Fibroblast of lung (primary cell): ENCODE results near the gene KCNN3. TPM values are rescaled to one million over a fixed set of nuclear protein-coding genes. Genes with fewer than 3 reads are reported as not detected.

Experiments used
- DNase-seq, 2 donors: peaks; one replicate each; pipeline versions ENCODE4 v3.0.0 to v3.0.0-alpha.2; 2010; ENCODE audit warnings: low read depth in 2 of 2
- H2AFZ ChIP-seq: 2 replicates; pipeline ENCODE4 v1.5.1; 2012; ENCODE audit warnings: low read length, control low read depth, inconsistent platforms
- H3K27ac ChIP-seq: 2 replicates; pipeline ENCODE4 v1.5.1; 2011; ENCODE audit warnings: low read length, control low read depth; ENCODE audit not compliant: insufficient read depth
- H3K27me3 ChIP-seq: 2 replicates; pipeline ENCODE4 v1.5.1; 2011; ENCODE audit warnings: mild to moderate bottlenecking, low read length; ENCODE audit not compliant: control insufficient read depth, insufficient read depth
- H3K36me3 ChIP-seq: 2 replicates; pipeline ENCODE4 v1.5.1; 2011; ENCODE audit warnings: low read length; ENCODE audit not compliant: control insufficient read depth, insufficient read depth
- H3K4me1 ChIP-seq: 2 replicates; pipeline ENCODE4 v1.5.1; 2011; ENCODE audit warnings: low read length; ENCODE audit not compliant: control insufficient read depth, insufficient read depth; ENCODE audit errors: extremely low read depth
- H3K4me2 ChIP-seq: 2 replicates; pipeline ENCODE4 v1.5.1; 2011; ENCODE audit warnings: low read length, control low read depth; ENCODE audit not compliant: insufficient read depth; ENCODE audit errors: extremely low read depth
- H3K4me3 ChIP-seq, 4 experiments: fragments of 200-600 bp in 1 of 4; sonication (generic) in 1 of 4; replicated peaks in 1 of 4; 2 replicates each; pipeline ENCODE4 v1.5.1; 2011 to 2016; ENCODE audit warnings: low read length in 4 of 4, low read depth in 3 of 4, mild to moderate bottlenecking in 3 of 4, control low read depth in 2 of 4, inconsistent platforms in 1 of 4, mixed read lengths in 1 of 4; ENCODE audit not compliant: insufficient read depth in 1 of 4; ENCODE audit errors: control extremely low read depth in 1 of 4
- H3K79me2 ChIP-seq: 2 replicates; pipeline ENCODE4 v1.5.1; 2012; ENCODE audit warnings: mild to moderate bottlenecking, low read length, inconsistent platforms; ENCODE audit not compliant: control insufficient read depth, insufficient read depth
- H3K9ac ChIP-seq: 2 replicates; pipeline ENCODE4 v1.5.1; 2011; ENCODE audit warnings: mild to moderate bottlenecking, low read length, control low read depth; ENCODE audit not compliant: insufficient read depth
- H3K9me3 ChIP-seq: 2 replicates; pipeline ENCODE4 v1.5.1; 2012; ENCODE audit warnings: low read depth, low read length; ENCODE audit not compliant: control insufficient read depth, insufficient read depth
- H4K20me1 ChIP-seq: 2 replicates; pipeline ENCODE4 v1.5.1; 2011; ENCODE audit warnings: low read length; ENCODE audit not compliant: control insufficient read depth, insufficient read depth; ENCODE audit errors: extremely low read depth
- CTCF ChIP-seq, 2 donors: IDR thresholded peaks in 1 of 2; conservative IDR thresholded peaks in 1 of 2; 1 replicate in 1 of 2; 2 replicates in 1 of 2; pipeline ENCODE4 v1.5.1; 2011 to 2012; ENCODE audit warnings: low read length in 2 of 2, control low read depth in 1 of 2, inconsistent platforms in 1 of 2, low read depth in 1 of 2, mild to moderate bottlenecking in 1 of 2
- EZH2 ChIP-seq: IDR thresholded peaks from 2 replicates; pipeline ENCODE4 v1.5.1; 2012; ENCODE audit warnings: low read length, control low read depth, mild to moderate bottlenecking; ENCODE audit errors: missing control alignments
- polyA plus RNA-seq, 2 donors: library from polyadenylated mRNA; depleted of rRNA in 1 of 2; stranded (reverse) in 1 of 2; unstranded in 1 of 2; fragments of >200 nt; gene quantifications; 2 replicates each; pipeline ENCODE4 v1.2.1, GENCODE V29; 2011 to 2012; ENCODE audit warnings: missing spikeins in 1 of 2
- total RNA-seq: library from RNA; depleted of rRNA; stranded (reverse); fragments of >200 nt; gene quantifications from 2 replicates; pipeline ENCODE4 v1.2.1, GENCODE V29; 2014

Gene KCNN3
- total and polyA plus RNA-seq, 2 donors (not counting 1 experiment from before 2014, with no cell fraction given) = not detected

GRCh38 chr1:154865442-154866256 lies 4.4 kb downstream of the KCNN3 start:
- Histone ChIP-seq H3K4me2 (no peak overlapping the region), H4K20me1 (no peaks in the 10 kb centered on the region), H3K4me3 (no peak overlapping the region), H3K9ac (no peak overlapping the region), H3K27me3 (peaks cover 40% of the 10 kb centered on the region), H3K9me3 (no peaks in the 10 kb centered on the region), H2AFZ (no peak overlapping the region), H3K4me1 (no peaks in the 10 kb centered on the region), H3K79me2 (no peaks in the 10 kb centered on the region), H3K36me3 (no peaks in the 10 kb centered on the region), H3K27ac (no peak overlapping the region)
- DNase-seq = no peak
- TF ChIP-seq EZH2 = no peak
- no peak for TF ChIP-seq CTCF (conservative IDR thresholded peaks at IDR 0.05 in 1 of 2, IDR thresholded peaks at IDR 0.05 in 1 of 2; ENCODE audit: low read depth in 1 of 2, low read length in 2 of 2)

GRCh38 chr1:154864189-154864975 lies 5.7 kb downstream of the KCNN3 start:
- no peaks in the 10 kb centered on the region for H3K79me2 ChIP-seq
- TF ChIP-seq EZH2 = no peak
- TF ChIP-seq CTCF (conservative IDR thresholded peaks at IDR 0.05 in 1 of 2, IDR thresholded peaks at IDR 0.05 in 1 of 2; ENCODE audit: low read depth in 1 of 2, low read length in 2 of 2) = no peak
- no peak overlapping the region for H2AFZ ChIP-seq
- no peaks in the 10 kb centered on the region for H3K4me1 ChIP-seq
- H3K4me3 ChIP-seq = no peak overlapping the region
- peaks cover 36% of the 10 kb centered on the region for H3K27me3 ChIP-seq
- no peak overlapping the region for H3K9ac ChIP-seq
- no peak overlapping the region for H3K27ac ChIP-seq
- no peaks in the 10 kb centered on the region for H3K36me3 ChIP-seq
- no peaks in the 10 kb centered on the region for H4K20me1 ChIP-seq
- H3K9me3 ChIP-seq = no peaks in the 10 kb centered on the region
- no peak for DNase-seq
- no peak overlapping the region for H3K4me2 ChIP-seq
